Panc1 (cell line): ENCODE data around the gene GSTT4. TPM values are rescaled to one million over a fixed set of nuclear protein-coding genes. Genes with fewer than 3 reads are reported as not detected.
"Not testable (repeated sequence)": the region's sequence is repeated elsewhere in the genome, so short reads cannot be mapped to it uniquely, and the experiment has no call there.

Experiments used
- ATAC-seq: fragments of 200-7000 bp; cut with Tn5 transposase; 2 replicates; pipeline ENCODE4 v1.9.1; 2020; ENCODE audit warnings: mild to moderate bottlenecking, moderate library complexity
- BruUV-seq: library from RNA; stranded (reverse); fragments of 400-500 nt; replicated peaks from 2 replicates; lab custom pipeline; 2021; lab: Mats Ljungman, UMichigan
- CTCF ChIA-PET: fragments of 300-600 bp; sonication (Branson Sonifier 250); formaldehyde crosslinking; loops from one replicate; lab custom pipeline; 2022; ENCODE audit warnings: antibody characterized with exemption; lab: Charles Lee
- POLR2A ChIA-PET: fragments of 300-600 bp; sonication (Branson Sonifier 250); formaldehyde crosslinking; loops from one replicate; lab custom pipeline; 2022; ENCODE audit warnings: antibody characterized with exemption; lab: Charles Lee
- DNase-seq: peaks from one replicate; pipeline ENCODE4 v3.0.0-alpha.2; 2010; ENCODE audit warnings: low read depth, low spot score
- H3K27ac ChIP-seq: 2 replicates; pipeline ENCODE4 v1.5.1; 2011; ENCODE audit warnings: mild to moderate bottlenecking, low read length, inconsistent platforms
- H3K27me3 ChIP-seq: fragments of 200-500 bp; sonication (Bioruptor generic); 2 replicates; pipeline ENCODE4 v1.6.0; 2014; ENCODE audit warnings: low read length, inconsistent platforms; ENCODE audit not compliant: control insufficient read depth, insufficient read depth
- H3K36me3 ChIP-seq: fragments of 200-500 bp; sonication (Bioruptor generic); 2 replicates; pipeline ENCODE4 v1.5.1; 2014; ENCODE audit warnings: inconsistent platforms, mild to moderate bottlenecking, low read length, moderate library complexity; ENCODE audit not compliant: control insufficient read depth, insufficient read depth
- H3K4me1 ChIP-seq: 2 replicates; pipeline ENCODE4 v1.5.1; 2011; ENCODE audit warnings: inconsistent platforms, mild to moderate bottlenecking, low read length, moderate library complexity; ENCODE audit not compliant: control insufficient read depth, insufficient read depth
- H3K4me3 ChIP-seq, 2 experiments: 2 replicates each; pipeline ENCODE4 v1.5.1; 2011 to 2012; ENCODE audit warnings: low read depth in 2 of 2, low read length in 2 of 2, mild to moderate bottlenecking in 2 of 2, inconsistent platforms in 1 of 2, moderate library complexity in 1 of 2
- H3K9me3 ChIP-seq: fragments of 200-500 bp; sonication (Bioruptor generic); 2 replicates; pipeline ENCODE4 v1.5.1; 2014; ENCODE audit warnings: low read depth, mild to moderate bottlenecking, inconsistent platforms, low read length, moderate library complexity; ENCODE audit not compliant: control insufficient read depth, insufficient read depth
- POLR2AphosphoS5 ChIP-seq: IDR thresholded peaks from 2 replicates; pipeline ENCODE4 v1.6.1; 2012; ENCODE audit warnings: mild to moderate bottlenecking, low read depth, low read length, moderate library complexity
- in situ Hi-C: cut with HindIII; loops from 2 replicates; pipeline ENCODE4 v1.10.0; 2016; ENCODE audit warnings: low sequenced_read_pairs, low pct_unique_long_range_greater_than_20kb
- intact Hi-C: fragments of 100-400 bp; cut with micrococcal nuclease; formaldehyde crosslinking; loops from one replicate; pipeline ENCODE4 v1.10.0; 2022; ENCODE audit not compliant: unreplicated experiment
- total RNA-seq: library from RNA; stranded (reverse); gene quantifications from one replicate; pipeline ENCODE4 v1.2.1, GENCODE V29; 2021; ENCODE audit not compliant: unreplicated experiment
- TF ChIP-seq, protein P1 (sequence below), 2 experiments: IDR thresholded peaks; 2 replicates each; pipeline ENCODE4 v1.6.1; 2011 to 2012; ENCODE audit warnings: low read depth in 2 of 2, control low read depth in 1 of 2, low read length in 1 of 2, mild to moderate bottlenecking in 1 of 2, moderate library complexity in 1 of 2; ENCODE audit not compliant: insufficient read depth in 1 of 2
- TF ChIP-seq, protein P2 (sequence below): fragments of 450-650 bp; IDR thresholded peaks from 2 replicates; pipeline ENCODE4 v1.5.1; 2017; ENCODE audit warnings: mild to moderate bottlenecking

The GSTT4 gene
- total RNA-seq, 1 experiment from 2014 or later: not detected

DNA sequence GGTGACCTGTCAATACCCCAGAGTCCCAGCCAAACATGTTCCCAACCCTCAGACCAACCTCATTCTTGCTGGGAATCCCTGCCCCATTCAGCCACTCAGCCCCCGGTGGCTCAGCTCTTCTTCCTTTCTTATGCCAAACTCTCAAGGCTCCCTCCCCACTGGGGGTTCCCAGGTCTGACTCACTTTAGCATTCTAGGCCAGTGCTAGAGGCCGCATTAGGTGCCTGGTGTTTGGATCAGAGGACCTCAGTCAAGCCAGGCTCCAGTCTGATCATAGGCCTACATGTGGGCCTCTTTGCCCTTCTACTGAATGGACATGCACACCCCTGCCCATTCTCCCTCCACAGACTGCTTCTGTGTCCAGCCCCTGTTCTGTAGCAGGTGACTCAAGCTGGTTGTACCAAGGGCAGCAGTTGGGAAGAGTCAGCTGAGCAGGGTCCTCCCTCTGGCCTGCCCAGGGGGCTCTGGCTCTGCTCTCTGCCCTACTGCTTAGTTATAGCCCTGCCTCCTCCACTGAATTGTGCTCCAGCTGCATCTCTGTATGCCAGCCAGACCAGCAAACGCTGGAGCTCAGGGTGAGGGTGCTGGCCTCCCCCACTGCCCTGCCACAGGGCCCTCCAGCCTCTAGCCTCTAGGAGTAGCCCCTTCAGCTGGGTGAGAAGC is 15.5 kb downstream of the GSTT4 start:
- CTCF ChIA-PET, H3K27me3 ChIP-seq, in situ Hi-C loops, BruUV-seq, H3K36me3 ChIP-seq, H3K27ac ChIP-seq, H3K9me3 ChIP-seq, DNase-seq, ATAC-seq, intact Hi-C loops, H3K4me3 ChIP-seq, POLR2A ChIA-PET, H3K4me1 ChIP-seq: not testable (repeated sequence)

DNA sequence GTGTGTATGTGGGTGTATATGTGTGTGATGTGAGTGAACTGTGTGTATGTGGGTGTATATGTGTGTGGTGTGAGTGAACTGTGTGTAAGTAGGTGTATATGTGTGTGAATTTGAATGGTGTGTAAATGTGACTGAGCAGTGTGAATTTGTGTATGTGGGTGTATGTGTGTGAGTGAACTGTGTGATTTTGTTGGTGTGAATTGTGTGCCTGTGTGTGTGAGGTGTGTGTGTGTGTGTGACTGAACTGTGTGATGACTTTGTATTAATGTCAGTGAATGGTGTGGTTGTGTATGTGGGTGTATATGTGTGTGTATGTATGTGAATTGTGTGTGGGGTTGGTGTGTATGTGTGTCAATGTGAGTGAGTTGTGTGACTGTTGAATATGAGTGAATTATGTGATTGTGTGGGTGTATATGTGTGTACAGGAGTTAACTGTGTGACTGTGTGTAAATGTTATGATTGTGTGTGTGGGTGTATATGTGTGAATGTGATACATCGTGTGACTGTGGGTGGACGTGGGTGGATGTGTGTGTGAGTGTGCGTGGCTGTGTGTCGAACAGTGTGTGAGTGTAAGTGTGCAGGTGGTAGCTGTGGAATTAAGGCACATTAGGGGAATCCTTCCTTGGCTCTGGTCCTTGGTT is 18.6 kb downstream of the GSTT4 start:
- H3K36me3 ChIP-seq, H3K27ac ChIP-seq, in situ Hi-C loops, DNase-seq, POLR2A ChIA-PET, H3K9me3 ChIP-seq, ATAC-seq, CTCF ChIA-PET, H3K4me3 ChIP-seq, BruUV-seq, H3K4me1 ChIP-seq, intact Hi-C loops, H3K27me3 ChIP-seq: not testable (repeated sequence)

DNA sequence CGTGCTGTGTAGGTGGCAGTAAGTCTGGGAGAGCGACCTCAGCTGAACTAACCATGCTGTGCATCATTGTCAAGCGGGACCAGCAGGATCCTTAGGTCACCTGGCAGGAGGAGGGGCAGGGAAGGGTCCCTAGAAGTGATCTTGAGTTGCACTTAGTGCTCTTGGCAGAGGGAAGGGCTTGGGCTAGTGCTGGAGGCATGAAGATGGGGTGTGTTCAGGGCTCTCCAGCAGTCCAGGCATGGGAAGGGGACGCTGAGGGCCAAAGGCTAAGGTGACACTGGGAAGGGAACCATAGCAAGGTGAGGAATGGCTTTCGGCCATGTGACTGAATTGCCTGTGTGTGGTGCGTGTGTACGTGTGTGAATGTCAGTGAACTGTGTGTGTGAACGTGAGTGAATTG is 19.2 kb downstream of the GSTT4 start:
- POLR2A ChIA-PET, H3K4me1 ChIP-seq, intact Hi-C loops, H3K27me3 ChIP-seq, H3K27ac ChIP-seq, H3K36me3 ChIP-seq, CTCF ChIA-PET, H3K9me3 ChIP-seq, ATAC-seq, H3K4me3 ChIP-seq, BruUV-seq, DNase-seq, in situ Hi-C loops: not testable (repeated sequence)

DNA sequence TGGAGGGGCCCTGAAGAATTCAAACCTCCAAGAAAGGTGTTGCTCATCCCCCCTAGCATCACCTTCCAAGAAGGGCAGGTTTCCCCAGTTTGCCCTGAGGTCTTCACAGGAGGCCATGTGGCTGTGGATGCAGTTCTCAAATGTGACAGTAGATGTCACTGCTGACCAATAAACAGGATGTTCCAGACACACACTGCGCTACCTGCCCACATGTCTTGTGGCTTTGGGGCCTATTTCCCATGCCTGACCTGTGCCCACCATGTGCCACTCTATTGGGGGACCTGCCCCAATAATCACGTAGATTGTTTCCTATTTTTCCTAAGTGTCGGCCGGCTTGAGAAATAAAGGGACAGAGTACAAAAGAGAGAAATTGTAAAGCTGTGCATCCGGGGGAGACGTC is 20.8 kb downstream of the GSTT4 start:
- CTCF ChIA-PET: no interaction called here
- in situ Hi-C loops: no loop called here
- H3K9me3 ChIP-seq: no peaks in the 10 kb centered on the region
- intact Hi-C loops: no loop called here
- H3K27ac ChIP-seq: no peak overlapping the region
- BruUV-seq: no TSS peak
- no peaks in the 10 kb centered on the region for H3K27me3 ChIP-seq
- no peaks in the 10 kb centered on the region for H3K36me3 ChIP-seq
- TF ChIP-seq, protein P1, sequence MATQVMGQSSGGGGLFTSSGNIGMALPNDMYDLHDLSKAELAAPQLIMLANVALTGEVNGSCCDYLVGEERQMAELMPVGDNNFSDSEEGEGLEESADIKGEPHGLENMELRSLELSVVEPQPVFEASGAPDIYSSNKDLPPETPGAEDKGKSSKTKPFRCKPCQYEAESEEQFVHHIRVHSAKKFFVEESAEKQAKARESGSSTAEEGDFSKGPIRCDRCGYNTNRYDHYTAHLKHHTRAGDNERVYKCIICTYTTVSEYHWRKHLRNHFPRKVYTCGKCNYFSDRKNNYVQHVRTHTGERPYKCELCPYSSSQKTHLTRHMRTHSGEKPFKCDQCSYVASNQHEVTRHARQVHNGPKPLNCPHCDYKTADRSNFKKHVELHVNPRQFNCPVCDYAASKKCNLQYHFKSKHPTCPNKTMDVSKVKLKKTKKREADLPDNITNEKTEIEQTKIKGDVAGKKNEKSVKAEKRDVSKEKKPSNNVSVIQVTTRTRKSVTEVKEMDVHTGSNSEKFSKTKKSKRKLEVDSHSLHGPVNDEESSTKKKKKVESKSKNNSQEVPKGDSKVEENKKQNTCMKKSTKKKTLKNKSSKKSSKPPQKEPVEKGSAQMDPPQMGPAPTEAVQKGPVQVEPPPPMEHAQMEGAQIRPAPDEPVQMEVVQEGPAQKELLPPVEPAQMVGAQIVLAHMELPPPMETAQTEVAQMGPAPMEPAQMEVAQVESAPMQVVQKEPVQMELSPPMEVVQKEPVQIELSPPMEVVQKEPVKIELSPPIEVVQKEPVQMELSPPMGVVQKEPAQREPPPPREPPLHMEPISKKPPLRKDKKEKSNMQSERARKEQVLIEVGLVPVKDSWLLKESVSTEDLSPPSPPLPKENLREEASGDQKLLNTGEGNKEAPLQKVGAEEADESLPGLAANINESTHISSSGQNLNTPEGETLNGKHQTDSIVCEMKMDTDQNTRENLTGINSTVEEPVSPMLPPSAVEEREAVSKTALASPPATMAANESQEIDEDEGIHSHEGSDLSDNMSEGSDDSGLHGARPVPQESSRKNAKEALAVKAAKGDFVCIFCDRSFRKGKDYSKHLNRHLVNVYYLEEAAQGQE (IDR thresholded peaks at IDR 0.05; ENCODE audit: insufficient read depth in 1 of 2, low read depth in 2 of 2, low read length in 1 of 2): no peak
- TF ChIP-seq, protein P2, sequence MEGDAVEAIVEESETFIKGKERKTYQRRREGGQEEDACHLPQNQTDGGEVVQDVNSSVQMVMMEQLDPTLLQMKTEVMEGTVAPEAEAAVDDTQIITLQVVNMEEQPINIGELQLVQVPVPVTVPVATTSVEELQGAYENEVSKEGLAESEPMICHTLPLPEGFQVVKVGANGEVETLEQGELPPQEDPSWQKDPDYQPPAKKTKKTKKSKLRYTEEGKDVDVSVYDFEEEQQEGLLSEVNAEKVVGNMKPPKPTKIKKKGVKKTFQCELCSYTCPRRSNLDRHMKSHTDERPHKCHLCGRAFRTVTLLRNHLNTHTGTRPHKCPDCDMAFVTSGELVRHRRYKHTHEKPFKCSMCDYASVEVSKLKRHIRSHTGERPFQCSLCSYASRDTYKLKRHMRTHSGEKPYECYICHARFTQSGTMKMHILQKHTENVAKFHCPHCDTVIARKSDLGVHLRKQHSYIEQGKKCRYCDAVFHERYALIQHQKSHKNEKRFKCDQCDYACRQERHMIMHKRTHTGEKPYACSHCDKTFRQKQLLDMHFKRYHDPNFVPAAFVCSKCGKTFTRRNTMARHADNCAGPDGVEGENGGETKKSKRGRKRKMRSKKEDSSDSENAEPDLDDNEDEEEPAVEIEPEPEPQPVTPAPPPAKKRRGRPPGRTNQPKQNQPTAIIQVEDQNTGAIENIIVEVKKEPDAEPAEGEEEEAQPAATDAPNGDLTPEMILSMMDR: no peak
- no peak for TF ChIP-seq POLR2AphosphoS5
- H3K4me3 ChIP-seq: no peak overlapping the region
- ATAC-seq: no peak
- no peak for DNase-seq
- POLR2A ChIA-PET: no interaction called here
- no peaks in the 10 kb centered on the region for H3K4me1 ChIP-seq

DNA sequence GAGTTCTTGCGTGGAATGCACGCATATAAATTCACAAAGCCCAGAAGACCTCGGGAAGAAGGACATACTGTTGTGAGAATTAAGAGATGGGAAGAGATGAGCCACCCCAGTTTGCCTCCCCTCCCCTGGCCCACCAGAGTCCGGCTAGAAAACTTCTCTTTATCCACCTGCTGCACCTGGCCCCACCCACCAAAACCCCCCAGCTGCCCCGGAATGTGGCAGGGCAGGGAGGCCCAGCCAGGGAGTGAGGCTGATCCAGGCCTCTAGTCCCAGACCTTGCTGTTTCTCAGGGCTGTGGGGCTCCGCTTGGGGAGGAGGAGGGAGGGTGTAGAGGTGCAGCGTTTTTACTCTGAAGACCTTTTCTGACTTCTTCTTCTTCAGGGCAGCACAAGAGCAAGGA is 24.7 kb downstream of the GSTT4 start:
- H3K27ac ChIP-seq, intact Hi-C loops, H3K4me1 ChIP-seq, H3K9me3 ChIP-seq, H3K4me3 ChIP-seq, H3K36me3 ChIP-seq, DNase-seq, POLR2A ChIA-PET, ATAC-seq, BruUV-seq, H3K27me3 ChIP-seq, CTCF ChIA-PET, in situ Hi-C loops: not testable (repeated sequence)
